ENCODE measurements around the gene OAS3. TPM values are rescaled to one million over a fixed set of nuclear protein-coding genes. Genes with fewer than 3 reads are reported as not detected.

OAS3 gene
- total RNA-seq, 1 experiment from 2014 or later: 42.6 TPM

- no peak for DNase-seq (ENCODE audit: low spot score)
- POLR2A ChIA-PET (ENCODE audit: low non-redundant PET): no interaction called here
- no peak for TF ChIP-seq CTCF (conservative IDR thresholded peaks at IDR 0.05; ENCODE audit: low read depth, low read length)
- no peaks in the 10 kb centered on the region for H3K4me1 ChIP-seq (ENCODE audit: insufficient read depth, low read length, poor library complexity, severe bottlenecking)
- CTCF ChIA-PET: interaction anchor here (1.2 kb wide), 1 partner anchor 14 kb away, joined by 4 read pairs; no protein-coding TSS in a partner anchor
- peaks cover under 1% of the 10 kb centered on the region for H3K9me3 ChIP-seq (ENCODE audit: low read depth, low read length, poor library complexity, severe bottlenecking)
- H3K27ac ChIP-seq (ENCODE audit: low read depth, low read length, poor library complexity, severe bottlenecking): no peak overlapping the region
- no peak overlapping the region for H3K4me3 ChIP-seq (ENCODE audit: low read depth, low read length, poor library complexity, severe bottlenecking)
- no peaks in the 10 kb centered on the region for H3K27me3 ChIP-seq (replicated peaks; ENCODE audit: insufficient read depth, low read depth, low read length, poor library complexity)
- intact Hi-C loops (cut with micrococcal nuclease; ENCODE audit: unreplicated experiment): no loop called here
- no TSS peak for BruUV-seq (replicated peaks)
- no peaks in the 10 kb centered on the region for H3K36me3 ChIP-seq (ENCODE audit: insufficient read depth, low read length, poor library complexity, severe bottlenecking)
These were observed 40.9 kb downstream of the OAS3 start for GRCh38 chr12:112979041-112979680.

- CTCF ChIA-PET: no interaction called here
- no peak for TF ChIP-seq EZH2 (IDR thresholded peaks at IDR 0.05; ENCODE audit: borderline replicate concordance, low read depth, low read length, poor library complexity, severe bottlenecking)
- no peak for TF ChIP-seq CTCF (conservative IDR thresholded peaks at IDR 0.05; ENCODE audit: low read depth, low read length)
- H3K27ac ChIP-seq (ENCODE audit: low read depth, low read length, poor library complexity, severe bottlenecking): no peak overlapping the region
- no TSS peak for BruUV-seq (replicated peaks)
- no peaks in the 10 kb centered on the region for H3K36me3 ChIP-seq (ENCODE audit: insufficient read depth, low read length, poor library complexity, severe bottlenecking)
- H3K4me3 ChIP-seq (ENCODE audit: low read depth, low read length, poor library complexity, severe bottlenecking): no peak overlapping the region
- POLR2A ChIA-PET (ENCODE audit: low non-redundant PET): no interaction called here
- peaks cover 15% of the 10 kb centered on the region for H3K9me3 ChIP-seq (ENCODE audit: low read depth, low read length, poor library complexity, severe bottlenecking)
- no peaks in the 10 kb centered on the region for H3K27me3 ChIP-seq (replicated peaks; ENCODE audit: insufficient read depth, low read depth, low read length, poor library complexity)
- no peaks in the 10 kb centered on the region for H3K4me1 ChIP-seq (ENCODE audit: insufficient read depth, low read length, poor library complexity, severe bottlenecking)
- no peak for DNase-seq (ENCODE audit: low spot score)
- intact Hi-C loops (cut with micrococcal nuclease; ENCODE audit: unreplicated experiment): no loop called here
These were observed 42.4 kb downstream of the OAS3 start for GRCh38 chr12:112980491-112981158.

- peaks cover 15% of the 10 kb centered on the region for H3K9me3 ChIP-seq (ENCODE audit: low read depth, low read length, poor library complexity, severe bottlenecking)
- no peak for DNase-seq (ENCODE audit: low spot score)
- ChIA-PET CTCF (no interaction called here), POLR2A (ENCODE audit: low non-redundant PET) (no interaction called here)
- intact Hi-C loops (cut with micrococcal nuclease; ENCODE audit: unreplicated experiment): no loop called here
- no TSS peak for BruUV-seq (replicated peaks)
- H3K4me3 ChIP-seq (ENCODE audit: low read depth, low read length, poor library complexity, severe bottlenecking): no peak overlapping the region
- H3K4me1 ChIP-seq (ENCODE audit: insufficient read depth, low read length, poor library complexity, severe bottlenecking): no peaks in the 10 kb centered on the region
- TF ChIP-seq EZH2 (IDR thresholded peaks at IDR 0.05; ENCODE audit: borderline replicate concordance, low read depth, low read length, poor library complexity, severe bottlenecking) (no peak), CTCF (conservative IDR thresholded peaks at IDR 0.05; ENCODE audit: low read depth, low read length) (no peak)
- no peak overlapping the region for H3K27ac ChIP-seq (ENCODE audit: low read depth, low read length, poor library complexity, severe bottlenecking)
- H3K36me3 ChIP-seq (ENCODE audit: insufficient read depth, low read length, poor library complexity, severe bottlenecking): no peaks in the 10 kb centered on the region
- no peaks in the 10 kb centered on the region for H3K27me3 ChIP-seq (replicated peaks; ENCODE audit: insufficient read depth, low read depth, low read length, poor library complexity)
These were observed 47.5 kb downstream of the OAS3 start for GRCh38 chr12:112985642-112986290.
